Measurements from ENCODE around the gene TNK2.

TNK2 gene

GRCh38 chr3:195891431-195892104 lies 16.8 kb downstream of the TNK2 start:
- no peak for DNase-seq (ENCODE audit: low spot score in 2 of 2)
- Mint-ChIP-seq H3K27ac (no peak overlapping the region), H3K36me3 (no peaks in the 10 kb centered on the region), H3K27me3 (no peaks in the 10 kb centered on the region), H3K4me1 (peaks cover 17% of the 10 kb centered on the region), H3K4me3 (no peak overlapping the region), H3K9me3 (no peaks in the 10 kb centered on the region)
- ATAC-seq (ENCODE audit: low read depth) = no peak

- Mint-ChIP-seq H3K4me3 (no peak overlapping the region), H3K27me3 (no peaks in the 10 kb centered on the region), H3K9me3 (no peaks in the 10 kb centered on the region), H3K27ac (no peak overlapping the region), H3K4me1 (peaks cover 10% of the 10 kb centered on the region), H3K36me3 (peaks cover 3% of the 10 kb centered on the region)
- DNase-seq (ENCODE audit: low spot score in 2 of 2) = no peak
- no peak for ATAC-seq (ENCODE audit: low read depth)
Measured at GRCh38 chr3:195889870-195890295, 18.5 kb downstream of the TNK2 start.

- Mint-ChIP-seq H3K4me1 (peaks cover 5% of the 10 kb centered on the region), H3K36me3 (peaks cover 3% of the 10 kb centered on the region), H3K27ac (no peak overlapping the region), H3K27me3 (no peaks in the 10 kb centered on the region), H3K9me3 (no peaks in the 10 kb centered on the region), H3K4me3 (no peak overlapping the region)
- ATAC-seq (ENCODE audit: low read depth) (no peak), DNase-seq (ENCODE audit: low spot score in 2 of 2) (no peak)
Measured at GRCh38 chr3:195888981-195889869, 19.1 kb downstream of the TNK2 start.

GRCh38 chr3:195888311-195888761 lies 20.0 kb downstream of the TNK2 start:
- H3K27me3 Mint-ChIP-seq = no peaks in the 10 kb centered on the region
- peaks cover 5% of the 10 kb centered on the region for H3K4me1 Mint-ChIP-seq
- ATAC-seq (ENCODE audit: low read depth) = no peak
- no peaks in the 10 kb centered on the region for H3K9me3 Mint-ChIP-seq
- H3K4me3 Mint-ChIP-seq = no peak overlapping the region
- no peak for DNase-seq (ENCODE audit: low spot score in 2 of 2)
- no peak overlapping the region for H3K27ac Mint-ChIP-seq
- H3K36me3 Mint-ChIP-seq = peaks cover 3% of the 10 kb centered on the region

- Mint-ChIP-seq H3K4me3 (no peak overlapping the region), H3K36me3 (peaks cover 5% of the 10 kb centered on the region), H3K27me3 (no peaks in the 10 kb centered on the region), H3K9me3 (no peaks in the 10 kb centered on the region), H3K4me1 (peaks cover 5% of the 10 kb centered on the region), H3K27ac (no peak overlapping the region)
- DNase-seq (ENCODE audit: low spot score in 2 of 2) (no peak), ATAC-seq (ENCODE audit: low read depth) (no peak)
Measured at GRCh38 chr3:195887670-195888069, 20.7 kb downstream of the TNK2 start.

- no peak overlapping the region for H3K27ac Mint-ChIP-seq
- peaks cover 5% of the 10 kb centered on the region for H3K36me3 Mint-ChIP-seq
- no peaks in the 10 kb centered on the region for H3K27me3 Mint-ChIP-seq
- H3K4me3 Mint-ChIP-seq = no peak overlapping the region
- DNase-seq (ENCODE audit: low spot score in 2 of 2) = no peak
- no peaks in the 10 kb centered on the region for H3K9me3 Mint-ChIP-seq
- no peak for ATAC-seq (ENCODE audit: low read depth)
- peaks cover 2% of the 10 kb centered on the region for H3K4me1 Mint-ChIP-seq
Measured at GRCh38 chr3:195886181-195887141, 21.9 kb downstream of the TNK2 start.

GRCh38 chr3:195885036-195885891 lies 23.1 kb downstream of the TNK2 start:
- Mint-ChIP-seq H3K27ac (no peak overlapping the region), H3K36me3 (peaks cover 5% of the 10 kb centered on the region), H3K9me3 (no peaks in the 10 kb centered on the region), H3K27me3 (no peaks in the 10 kb centered on the region), H3K4me1 (peaks cover 2% of the 10 kb centered on the region), H3K4me3 (no peak overlapping the region)
- no peak for DNase-seq (ENCODE audit: low spot score in 2 of 2)
- ATAC-seq (ENCODE audit: low read depth) = no peak

- Mint-ChIP-seq H3K36me3 (peaks cover 7% of the 10 kb centered on the region), H3K27me3 (no peaks in the 10 kb centered on the region), H3K4me1 (peaks cover 2% of the 10 kb centered on the region), H3K9me3 (no peaks in the 10 kb centered on the region), H3K27ac (no peak overlapping the region), H3K4me3 (no peak overlapping the region)
- no peak for ATAC-seq (ENCODE audit: low read depth)
- DNase-seq (ENCODE audit: low spot score in 2 of 2) = no peak
Measured at GRCh38 chr3:195884691-195885035, 23.7 kb downstream of the TNK2 start.

- Mint-ChIP-seq H3K4me1 (peaks cover 2% of the 10 kb centered on the region), H3K4me3 (no peak overlapping the region)
Measured at GRCh38 chr3:195883801-195884200, 24.6 kb downstream of the TNK2 start.

GRCh38 chr3:195883160-195883559 lies 25.2 kb downstream of the TNK2 start:
- no peak overlapping the region for H3K4me3 Mint-ChIP-seq
- ATAC-seq (ENCODE audit: low read depth) = no peak
- peaks cover 2% of the 10 kb centered on the region for H3K4me1 Mint-ChIP-seq
- no peaks in the 10 kb centered on the region for H3K9me3 Mint-ChIP-seq
- DNase-seq (ENCODE audit: low spot score in 2 of 2) = no peak
- no peaks in the 10 kb centered on the region for H3K27me3 Mint-ChIP-seq
- no peak overlapping the region for H3K27ac Mint-ChIP-seq
- peaks cover 10% of the 10 kb centered on the region for H3K36me3 Mint-ChIP-seq

More at GRCh38 chr3:195883801-195884200, 24.6 kb downstream of the TNK2 start:
- DNase-seq (ENCODE audit: low spot score in 2 of 2) (no peak), ATAC-seq (ENCODE audit: low read depth) (no peak)
- peaks cover 10% of the 10 kb centered on the region for H3K36me3 Mint-ChIP-seq
- H3K27ac Mint-ChIP-seq = no peak overlapping the region
- no peaks in the 10 kb centered on the region for H3K27me3 Mint-ChIP-seq
- no peaks in the 10 kb centered on the region for H3K9me3 Mint-ChIP-seq

GRCh38 chr3:195882002-195882441 lies 26.3 kb downstream of the TNK2 start:
- H3K4me3 Mint-ChIP-seq = no peak overlapping the region
- ATAC-seq (ENCODE audit: low read depth) = no peak
- DNase-seq (ENCODE audit: low spot score in 2 of 2) = no peak
- H3K36me3 Mint-ChIP-seq = peaks cover 14% of the 10 kb centered on the region
- no peak overlapping the region for H3K27ac Mint-ChIP-seq
- peaks cover 5% of the 10 kb centered on the region for H3K4me1 Mint-ChIP-seq
- H3K27me3 Mint-ChIP-seq = no peaks in the 10 kb centered on the region
- H3K9me3 Mint-ChIP-seq = no peaks in the 10 kb centered on the region

GRCh38 chr3:195881276-195881988 lies 26.9 kb downstream of the TNK2 start:
- Mint-ChIP-seq H3K4me1 (peaks cover 7% of the 10 kb centered on the region), H3K36me3 (peaks cover 14% of the 10 kb centered on the region), H3K27me3 (no peaks in the 10 kb centered on the region), H3K4me3 (no peak overlapping the region), H3K27ac (no peak overlapping the region), H3K9me3 (no peaks in the 10 kb centered on the region)
- no peak for DNase-seq (ENCODE audit: low spot score in 2 of 2)
- ATAC-seq (ENCODE audit: low read depth) = no peak
